Memory B cell (primary cell): ENCODE results near the gene TIAM2.
"Not testable (repeated sequence)": the region's sequence is repeated elsewhere in the genome, so short reads cannot be mapped to it uniquely, and the experiment has no call there.

ENCODE experiments used
- ATAC-seq: fragments of 150-1000 bp; cut with Tn5 transposase; 2 replicates; pipeline ENCODE4 v1.10.0; 2021; ENCODE audit warnings: low read depth, mild to moderate bottlenecking, moderate library complexity
- DNase-seq, 2 donors: peaks; one replicate each; pipeline ENCODE4 v3.0.0; 2022; ENCODE audit warnings: low spot score in 2 of 2
- H3K27ac Mint-ChIP-seq: one replicate; pipeline ENCODE4 v1.8.0; 2022; ENCODE audit warnings: mild to moderate bottlenecking, moderate library complexity, mixed read lengths
- H3K27me3 Mint-ChIP-seq: one replicate; pipeline ENCODE4 v1.8.0; 2022; ENCODE audit warnings: mixed read lengths
- H3K36me3 Mint-ChIP-seq: one replicate; pipeline ENCODE4 v1.8.0; 2022; ENCODE audit warnings: mild to moderate bottlenecking, mixed read lengths
- H3K4me1 Mint-ChIP-seq: one replicate; pipeline ENCODE4 v1.8.0; 2022; ENCODE audit warnings: mixed read lengths
- H3K4me3 Mint-ChIP-seq: one replicate; pipeline ENCODE4 v1.8.0; 2022; ENCODE audit warnings: mild to moderate bottlenecking, moderate library complexity, mixed read lengths
- H3K9me3 Mint-ChIP-seq: one replicate; pipeline ENCODE4 v1.8.0; 2022; ENCODE audit warnings: mixed read lengths

Gene TIAM2

GRCh38 chr6:155119201-155119600 is 124.1 kb downstream of the TIAM2 start:
- H3K27me3 Mint-ChIP-seq, ATAC-seq, DNase-seq, H3K36me3 Mint-ChIP-seq, H3K9me3 Mint-ChIP-seq, H3K27ac Mint-ChIP-seq, H3K4me1 Mint-ChIP-seq, H3K4me3 Mint-ChIP-seq: not testable (repeated sequence)

- Mint-ChIP-seq H3K9me3 (no peaks in the 10 kb centered on the region), H3K27ac (no peak overlapping the region), H3K4me3 (no peak overlapping the region), H3K27me3 (peaks cover 7% of the 10 kb centered on the region), H3K4me1 (no peaks in the 10 kb centered on the region), H3K36me3 (no peaks in the 10 kb centered on the region)
- ATAC-seq (no peak), DNase-seq (no peak)
These were observed 124.9 kb downstream of the TIAM2 start for GRCh38 chr6:155120034-155120433.

GRCh38 chr6:155121294-155121693 is 126.2 kb downstream of the TIAM2 start:
- Mint-ChIP-seq H3K27ac (no peak overlapping the region), H3K9me3 (no peaks in the 10 kb centered on the region), H3K36me3 (no peaks in the 10 kb centered on the region), H3K27me3 (peaks cover 9% of the 10 kb centered on the region), H3K4me3 (no peak overlapping the region), H3K4me1 (no peaks in the 10 kb centered on the region)
- DNase-seq (no peak), ATAC-seq (no peak)

- Mint-ChIP-seq H3K27ac (no peak overlapping the region), H3K36me3 (no peaks in the 10 kb centered on the region), H3K27me3 (peaks cover 9% of the 10 kb centered on the region), H3K4me3 (no peak overlapping the region), H3K4me1 (no peaks in the 10 kb centered on the region), H3K9me3 (no peaks in the 10 kb centered on the region)
- ATAC-seq (no peak), DNase-seq (no peak)
These were observed 126.6 kb downstream of the TIAM2 start for GRCh38 chr6:155121699-155122098.

GRCh38 chr6:155122199-155122950 is 127.3 kb downstream of the TIAM2 start:
- H3K36me3 Mint-ChIP-seq, result no peaks in the 10 kb centered on the region
- no peaks in the 10 kb centered on the region for H3K9me3 Mint-ChIP-seq
- peaks cover 9% of the 10 kb centered on the region for H3K27me3 Mint-ChIP-seq
- ATAC-seq, result no peak
- no peaks in the 10 kb centered on the region for H3K4me1 Mint-ChIP-seq
- DNase-seq, result no peak
- no peak overlapping the region for H3K4me3 Mint-ChIP-seq
- no peak overlapping the region for H3K27ac Mint-ChIP-seq

GRCh38 chr6:155123520-155123919 is 128.4 kb downstream of the TIAM2 start:
- Mint-ChIP-seq H3K27me3 (peaks cover 9% of the 10 kb centered on the region), H3K4me3 (no peak overlapping the region), H3K4me1 (no peaks in the 10 kb centered on the region), H3K36me3 (no peaks in the 10 kb centered on the region), H3K27ac (no peak overlapping the region), H3K9me3 (no peaks in the 10 kb centered on the region)
- no peak for ATAC-seq
- no peak for DNase-seq

GRCh38 chr6:155125906-155126305 is 130.8 kb downstream of the TIAM2 start:
- Mint-ChIP-seq H3K9me3 (no peaks in the 10 kb centered on the region), H3K27ac (no peak overlapping the region), H3K4me3 (no peak overlapping the region), H3K27me3 (peaks cover 9% of the 10 kb centered on the region), H3K36me3 (no peaks in the 10 kb centered on the region), H3K4me1 (no peaks in the 10 kb centered on the region)
- DNase-seq (no peak), ATAC-seq (no peak)

GRCh38 chr6:155126727-155127439 is 131.8 kb downstream of the TIAM2 start:
- Mint-ChIP-seq H3K27ac (no peak overlapping the region), H3K4me3 (no peak overlapping the region), H3K36me3 (no peaks in the 10 kb centered on the region), H3K27me3 (peaks cover 6% of the 10 kb centered on the region), H3K9me3 (no peaks in the 10 kb centered on the region), H3K4me1 (no peaks in the 10 kb centered on the region)
- DNase-seq (no peak), ATAC-seq (no peak)

GRCh38 chr6:155128977-155129376 is 133.9 kb downstream of the TIAM2 start:
- Mint-ChIP-seq H3K4me3 (no peak overlapping the region), H3K36me3 (no peaks in the 10 kb centered on the region), H3K27me3 (peaks cover 2% of the 10 kb centered on the region), H3K4me1 (no peaks in the 10 kb centered on the region), H3K27ac (no peak overlapping the region), H3K9me3 (no peaks in the 10 kb centered on the region)
- ATAC-seq (no peak), DNase-seq (no peak)

GRCh38 chr6:155129744-155130143 is 134.6 kb downstream of the TIAM2 start:
- no peak for ATAC-seq
- no peak overlapping the region for H3K4me3 Mint-ChIP-seq
- H3K9me3 Mint-ChIP-seq, result no peaks in the 10 kb centered on the region
- no peaks in the 10 kb centered on the region for H3K4me1 Mint-ChIP-seq
- no peaks in the 10 kb centered on the region for H3K36me3 Mint-ChIP-seq
- peaks cover 2% of the 10 kb centered on the region for H3K27me3 Mint-ChIP-seq
- H3K27ac Mint-ChIP-seq, result no peak overlapping the region
- DNase-seq, result no peak

- ATAC-seq, result no peak
- Mint-ChIP-seq H3K36me3 (no peaks in the 10 kb centered on the region), H3K27me3 (peaks cover under 1% of the 10 kb centered on the region), H3K9me3 (no peaks in the 10 kb centered on the region), H3K4me1 (no peaks in the 10 kb centered on the region), H3K4me3 (no peak overlapping the region), H3K27ac (no peak overlapping the region)
- DNase-seq, result no peak
These were observed 135.2 kb downstream of the TIAM2 start for GRCh38 chr6:155130161-155130853.

GRCh38 chr6:155132617-155133016 is 137.5 kb downstream of the TIAM2 start:
- H3K4me1 Mint-ChIP-seq, result no peaks in the 10 kb centered on the region
- ATAC-seq (no peak), DNase-seq (no peak)
- H3K27ac Mint-ChIP-seq, result no peak overlapping the region
- H3K9me3 Mint-ChIP-seq, result no peaks in the 10 kb centered on the region
- H3K27me3 Mint-ChIP-seq, result no peaks in the 10 kb centered on the region
- no peak overlapping the region for H3K4me3 Mint-ChIP-seq
- H3K36me3 Mint-ChIP-seq, result no peaks in the 10 kb centered on the region

- no peaks in the 10 kb centered on the region for H3K9me3 Mint-ChIP-seq
- DNase-seq (no peak), ATAC-seq (no peak)
- no peaks in the 10 kb centered on the region for H3K36me3 Mint-ChIP-seq
- no peaks in the 10 kb centered on the region for H3K27me3 Mint-ChIP-seq
- H3K4me1 Mint-ChIP-seq, result peaks cover 9% of the 10 kb centered on the region
- H3K27ac Mint-ChIP-seq, result no peak overlapping the region
- no peak overlapping the region for H3K4me3 Mint-ChIP-seq
These were observed 145.9 kb downstream of the TIAM2 start for GRCh38 chr6:155141002-155141401.

- no peak for DNase-seq
- Mint-ChIP-seq H3K27ac (no peak overlapping the region), H3K4me3 (no peak overlapping the region), H3K9me3 (no peaks in the 10 kb centered on the region), H3K36me3 (no peaks in the 10 kb centered on the region), H3K27me3 (no peaks in the 10 kb centered on the region), H3K4me1 (peaks cover 9% of the 10 kb centered on the region)
- no peak for ATAC-seq
These were observed 146.4 kb downstream of the TIAM2 start for GRCh38 chr6:155141512-155141911.
